ENCODE data around the gene ZFYVE26. TPM values are rescaled to one million over a fixed set of nuclear protein-coding genes. Genes with fewer than 3 reads are reported as not detected.

ZFYVE26 gene
- total RNA-seq, 1 experiment from 2014 or later: 13.2 TPM

DNA sequence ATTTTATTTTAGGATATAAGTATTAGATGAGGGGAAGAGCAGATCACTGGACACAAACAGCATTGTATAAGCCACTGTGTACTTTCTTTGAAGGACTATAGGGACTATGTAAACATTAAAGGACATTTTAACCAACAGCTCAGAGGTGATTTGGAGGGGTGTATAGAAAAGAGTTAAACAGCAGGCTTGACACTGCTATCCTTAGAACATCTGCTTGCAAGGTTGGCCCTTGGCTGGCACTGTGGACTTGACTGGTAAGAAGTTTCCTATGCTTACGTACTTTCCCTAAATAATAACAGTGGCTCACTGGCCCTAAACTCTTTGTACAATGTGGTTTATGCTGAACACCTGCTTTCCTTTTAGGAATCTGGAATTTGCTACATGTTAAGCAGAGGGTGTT, 28.7 kb downstream of the ZFYVE26 start:
- H3K9me3 ChIP-seq (ENCODE audit: control insufficient read depth in 1 of 2, insufficient read depth in 1 of 2, low read depth in 1 of 2, low read length in 2 of 2): no peaks in the 10 kb centered on the region
- H3K4me3 ChIP-seq (replicated peaks in 1 of 2; ENCODE audit: low read depth in 1 of 2, low read length in 2 of 2): no peak overlapping the region
- ChIA-PET CTCF (no interaction called here), RAD21 (ENCODE audit: low non-redundant PET in 1 of 2, low total read pairs in 2 of 2, uncharacterized antibody in 2 of 2, unreplicated experiment in 2 of 2) (no interaction called here), POLR2A (no interaction called here)
- no peaks in the 10 kb centered on the region for H3K27me3 ChIP-seq (ENCODE audit: insufficient read depth, low read length)
- intact Hi-C loops (cut with micrococcal nuclease): no loop called here
- H3K4me2 ChIP-seq (ENCODE audit: low read length): no peak overlapping the region
- no peak overlapping the region for H3K27ac ChIP-seq (ENCODE audit: low read depth, low read length)
- H3K4me1 ChIP-seq (ENCODE audit: control insufficient read depth in 1 of 2, insufficient read depth in 2 of 2, low read length in 2 of 2): no peaks in the 10 kb centered on the region
- H4K20me1 ChIP-seq (ENCODE audit: insufficient read depth): no peaks in the 10 kb centered on the region
- ATAC-seq (no peak), DNase-seq (ENCODE audit: low read depth, low spot score) (no peak)
- H3K9me2 ChIP-seq (ENCODE audit: insufficient read depth): no peaks in the 10 kb centered on the region
- H3K79me2 ChIP-seq (ENCODE audit: insufficient read depth, low read length): no peaks in the 10 kb centered on the region
- peaks cover 19 to 24% of the 10 kb centered on the region in 2 experiments; a peak in 3 of 4 replicates for H3K36me3 ChIP-seq (ENCODE audit: control insufficient read depth in 1 of 2, insufficient read depth in 2 of 2, low read length in 2 of 2)
- BruUV-seq (replicated peaks): no TSS peak
- no peak for TF ChIP-seq TCF7L2 (IDR thresholded peaks at IDR 0.05; ENCODE audit: borderline replicate concordance, extremely low read depth, insufficient read depth, insufficient read length)
- no peak for TF ChIP-seq ZFX (IDR thresholded peaks at IDR 0.05)
- TF ChIP-seq POLR2A (IDR thresholded peaks at IDR 0.05; ENCODE audit: borderline replicate concordance, extremely low read depth, insufficient read depth, insufficient read length): no peak
- no peak for TF ChIP-seq JUND (IDR thresholded peaks at IDR 0.05)
- no peak for TF ChIP-seq EGR1 (IDR thresholded peaks at IDR 0.05; ENCODE audit: low read depth)
- no peak for TF ChIP-seq YY1 (IDR thresholded peaks at IDR 0.05; ENCODE audit: extremely low read depth, insufficient replicate concordance, low read depth, low read length)
- no peak overlapping the region for H2AFZ ChIP-seq (ENCODE audit: low read depth, low read length, poor library complexity, severe bottlenecking)
- H3K9ac ChIP-seq (ENCODE audit: low read length): no peak overlapping the region

DNA sequence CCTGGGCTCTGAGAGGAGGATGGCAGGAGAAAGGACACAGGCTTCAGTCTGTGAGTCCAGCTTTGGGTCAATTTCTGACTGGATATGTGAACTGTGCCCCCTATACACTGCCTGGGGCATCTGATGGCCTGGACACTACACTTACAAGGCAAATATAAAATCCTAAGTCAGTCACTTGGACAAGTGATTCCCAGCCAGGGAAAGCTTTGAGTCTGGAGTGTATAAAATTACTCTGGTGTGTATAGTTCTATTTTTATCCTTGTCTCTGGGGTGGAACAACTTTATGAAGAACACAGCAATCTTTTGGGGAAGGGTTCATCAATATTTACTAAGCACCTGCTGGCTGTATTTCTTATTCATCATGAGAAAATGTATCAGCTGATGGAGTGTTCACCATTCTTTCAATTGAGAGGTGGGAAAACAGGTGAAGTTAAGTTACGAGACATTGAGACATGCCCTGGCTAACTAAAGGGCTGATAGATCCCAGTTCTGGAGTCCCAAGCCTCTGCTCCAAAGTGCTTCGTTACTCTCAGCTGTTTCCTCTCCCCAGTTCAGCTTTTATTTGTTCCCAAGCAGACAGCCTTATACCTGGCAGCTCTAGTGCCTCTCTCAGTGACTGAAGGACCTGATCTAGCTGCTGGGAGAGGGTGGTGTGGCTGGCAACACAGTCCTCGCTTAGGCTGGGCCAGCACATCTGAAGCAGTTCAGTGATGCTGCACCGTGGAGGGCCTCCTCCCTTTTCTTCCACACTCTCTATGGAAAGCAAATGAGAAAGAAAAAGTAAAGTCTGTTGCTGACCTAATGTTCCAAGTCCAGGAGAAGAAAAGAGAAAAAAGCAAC, 30.9 kb downstream of the ZFYVE26 start:
- Histone ChIP-seq H3K27ac (ENCODE audit: low read depth, low read length) (no peak overlapping the region), H3K27me3 (ENCODE audit: insufficient read depth, low read length) (no peaks in the 10 kb centered on the region), H3K9me2 (ENCODE audit: insufficient read depth) (no peaks in the 10 kb centered on the region), H3K9me3 (ENCODE audit: control insufficient read depth in 1 of 2, insufficient read depth in 1 of 2, low read depth in 1 of 2, low read length in 2 of 2) (no peaks in the 10 kb centered on the region), H3K9ac (ENCODE audit: low read length) (no peak overlapping the region), H3K36me3 (ENCODE audit: control insufficient read depth in 1 of 2, insufficient read depth in 2 of 2, low read length in 2 of 2) (peaks cover 19 to 24% of the 10 kb centered on the region in 2 experiments; a peak in 3 of 4 replicates), H2AFZ (ENCODE audit: low read depth, low read length, poor library complexity, severe bottlenecking) (no peak overlapping the region), H3K4me2 (ENCODE audit: low read length) (no peak overlapping the region), H4K20me1 (ENCODE audit: insufficient read depth) (no peaks in the 10 kb centered on the region), H3K79me2 (ENCODE audit: insufficient read depth, low read length) (no peaks in the 10 kb centered on the region), H3K4me1 (ENCODE audit: control insufficient read depth in 1 of 2, insufficient read depth in 2 of 2, low read length in 2 of 2) (no peaks in the 10 kb centered on the region), H3K4me3 (replicated peaks in 1 of 2; ENCODE audit: low read depth in 1 of 2, low read length in 2 of 2) (no peak overlapping the region)
- ATAC-seq (no peak), DNase-seq (ENCODE audit: low read depth, low spot score) (no peak)
- BruUV-seq (replicated peaks): no TSS peak
- ChIA-PET POLR2A (no interaction called here), RAD21 (ENCODE audit: low non-redundant PET in 1 of 2, low total read pairs in 2 of 2, uncharacterized antibody in 2 of 2, unreplicated experiment in 2 of 2) (no interaction called here), CTCF (no interaction called here)
- intact Hi-C loops (cut with micrococcal nuclease): no loop called here
- TF ChIP-seq ELF1 (IDR thresholded peaks at IDR 0.05; ENCODE audit: borderline replicate concordance, low read depth) (no peak), JUND (IDR thresholded peaks at IDR 0.05) (no peak), ZNF274 (IDR thresholded peaks at IDR 0.05; ENCODE audit: low read depth, low read length) (no peak), EZH2 (IDR thresholded peaks at IDR 0.05) (no peak), SIN3A (IDR thresholded peaks at IDR 0.05; ENCODE audit: low read depth) (no peak), CBX3 (IDR thresholded peaks at IDR 0.05; ENCODE audit: low read depth) (no peak), EGR1 (IDR thresholded peaks at IDR 0.05; ENCODE audit: low read depth) (no peak), EZH2phosphoT487 (IDR thresholded peaks at IDR 0.05; ENCODE audit: borderline replicate concordance) (no peak)
- TF ChIP-seq, protein P1, sequence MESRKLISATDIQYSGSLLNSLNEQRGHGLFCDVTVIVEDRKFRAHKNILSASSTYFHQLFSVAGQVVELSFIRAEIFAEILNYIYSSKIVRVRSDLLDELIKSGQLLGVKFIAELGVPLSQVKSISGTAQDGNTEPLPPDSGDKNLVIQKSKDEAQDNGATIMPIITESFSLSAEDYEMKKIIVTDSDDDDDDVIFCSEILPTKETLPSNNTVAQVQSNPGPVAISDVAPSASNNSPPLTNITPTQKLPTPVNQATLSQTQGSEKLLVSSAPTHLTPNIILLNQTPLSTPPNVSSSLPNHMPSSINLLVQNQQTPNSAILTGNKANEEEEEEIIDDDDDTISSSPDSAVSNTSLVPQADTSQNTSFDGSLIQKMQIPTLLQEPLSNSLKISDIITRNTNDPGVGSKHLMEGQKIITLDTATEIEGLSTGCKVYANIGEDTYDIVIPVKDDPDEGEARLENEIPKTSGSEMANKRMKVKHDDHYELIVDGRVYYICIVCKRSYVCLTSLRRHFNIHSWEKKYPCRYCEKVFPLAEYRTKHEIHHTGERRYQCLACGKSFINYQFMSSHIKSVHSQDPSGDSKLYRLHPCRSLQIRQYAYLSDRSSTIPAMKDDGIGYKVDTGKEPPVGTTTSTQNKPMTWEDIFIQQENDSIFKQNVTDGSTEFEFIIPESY (IDR thresholded peaks at IDR 0.05; ENCODE audit: extremely low read depth, insufficient replicate concordance, low read length): no peak
- TF ChIP-seq, protein P2, sequence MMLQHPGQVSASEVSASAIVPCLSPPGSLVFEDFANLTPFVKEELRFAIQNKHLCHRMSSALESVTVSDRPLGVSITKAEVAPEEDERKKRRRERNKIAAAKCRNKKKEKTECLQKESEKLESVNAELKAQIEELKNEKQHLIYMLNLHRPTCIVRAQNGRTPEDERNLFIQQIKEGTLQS (IDR thresholded peaks at IDR 0.05): no peak
- TF ChIP-seq, protein P3, sequence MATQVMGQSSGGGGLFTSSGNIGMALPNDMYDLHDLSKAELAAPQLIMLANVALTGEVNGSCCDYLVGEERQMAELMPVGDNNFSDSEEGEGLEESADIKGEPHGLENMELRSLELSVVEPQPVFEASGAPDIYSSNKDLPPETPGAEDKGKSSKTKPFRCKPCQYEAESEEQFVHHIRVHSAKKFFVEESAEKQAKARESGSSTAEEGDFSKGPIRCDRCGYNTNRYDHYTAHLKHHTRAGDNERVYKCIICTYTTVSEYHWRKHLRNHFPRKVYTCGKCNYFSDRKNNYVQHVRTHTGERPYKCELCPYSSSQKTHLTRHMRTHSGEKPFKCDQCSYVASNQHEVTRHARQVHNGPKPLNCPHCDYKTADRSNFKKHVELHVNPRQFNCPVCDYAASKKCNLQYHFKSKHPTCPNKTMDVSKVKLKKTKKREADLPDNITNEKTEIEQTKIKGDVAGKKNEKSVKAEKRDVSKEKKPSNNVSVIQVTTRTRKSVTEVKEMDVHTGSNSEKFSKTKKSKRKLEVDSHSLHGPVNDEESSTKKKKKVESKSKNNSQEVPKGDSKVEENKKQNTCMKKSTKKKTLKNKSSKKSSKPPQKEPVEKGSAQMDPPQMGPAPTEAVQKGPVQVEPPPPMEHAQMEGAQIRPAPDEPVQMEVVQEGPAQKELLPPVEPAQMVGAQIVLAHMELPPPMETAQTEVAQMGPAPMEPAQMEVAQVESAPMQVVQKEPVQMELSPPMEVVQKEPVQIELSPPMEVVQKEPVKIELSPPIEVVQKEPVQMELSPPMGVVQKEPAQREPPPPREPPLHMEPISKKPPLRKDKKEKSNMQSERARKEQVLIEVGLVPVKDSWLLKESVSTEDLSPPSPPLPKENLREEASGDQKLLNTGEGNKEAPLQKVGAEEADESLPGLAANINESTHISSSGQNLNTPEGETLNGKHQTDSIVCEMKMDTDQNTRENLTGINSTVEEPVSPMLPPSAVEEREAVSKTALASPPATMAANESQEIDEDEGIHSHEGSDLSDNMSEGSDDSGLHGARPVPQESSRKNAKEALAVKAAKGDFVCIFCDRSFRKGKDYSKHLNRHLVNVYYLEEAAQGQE (IDR thresholded peaks at IDR 0.05; ENCODE audit: low read depth): no peak
